A549 (cell line): ENCODE measurements around the gene SENP6. TPM values are rescaled to one million over a fixed set of nuclear protein-coding genes. Genes with fewer than 3 reads are reported as not detected.
"Not testable (repeated sequence)": the region's sequence is repeated elsewhere in the genome, so short reads cannot be mapped to it uniquely, and the experiment has no call there.

Experiments used
- ATAC-seq, 2 experiments: fragments of 200-7000 bp in 1 of 2; fragments of >200 bp in 1 of 2; cut with Nextera tagmentation in 1 of 2; cut with Tn5 transposase in 1 of 2; 3 replicates each; pipeline versions ENCODE4 v1.8.0 to v1.9.1; 2018 to 2020; ENCODE audit warnings: mild to moderate bottlenecking in 1 of 2, moderate library complexity in 1 of 2
- CTCF ChIA-PET: fragments of 300-600 bp; sonication (Branson Sonifier 250); formaldehyde crosslinking; extraction: SDS; loops from one replicate; lab custom pipeline; 2021; ENCODE audit warnings: antibody characterized with exemption, inconsistent platforms; lab: Yijun Ruan, JAX
- POLR2A ChIA-PET: fragments of 350-600 bp; formaldehyde crosslinking; extraction: SDS; loops from one replicate; lab custom pipeline; 2021; ENCODE audit warnings: antibody characterized with exemption, inconsistent platforms; lab: Yijun Ruan, JAX
- DNase-seq, 2 experiments: peaks; one replicate each; pipeline versions ENCODE4 v3.0.0 to v3.0.0-alpha.2; 2011 to 2016; ENCODE audit warnings: low read depth in 1 of 2, low spot score in 1 of 2
- FAIRE-seq: peaks from 2 replicates; lab custom pipeline; 2011; peaks lifted over from hg19 to GRCh38; lab: Jason Lieb, UNC
- H3K27ac ChIP-seq, 2 experiments: fragments of >200 bp; sonication (Bioruptor Twin); formaldehyde crosslinking; 3 replicates each; pipeline ENCODE4 v1.5.1; 2016 to 2017
- H3K4me1 ChIP-seq: fragments of >200 bp; sonication (Bioruptor Twin); formaldehyde crosslinking; 3 replicates; pipeline ENCODE4 v1.6.1; 2016
- H3K4me2 ChIP-seq: fragments of >200 bp; sonication (Bioruptor Twin); formaldehyde crosslinking; 3 replicates; pipeline ENCODE4 v1.6.1; 2016
- H3K4me3 ChIP-seq: fragments of >200 bp; sonication (Bioruptor Twin); formaldehyde crosslinking; 3 replicates; pipeline ENCODE4 v1.5.1; 2016
- H3K9me3 ChIP-seq: fragments of >200 bp; sonication (Bioruptor Twin); formaldehyde crosslinking; 3 replicates; pipeline ENCODE4 v1.6.1; 2016
- ATOH8 ChIP-seq: fragments of 250-450 bp; sonication (Bioruptor Pico); IDR thresholded peaks from 2 replicates; pipeline ENCODE4 v1.5.0; 2020; ENCODE audit warnings: low read depth, mild to moderate bottlenecking, moderate library complexity
- BHLHE40 ChIP-seq: IDR thresholded peaks from 2 replicates; pipeline ENCODE4 v1.6.1; 2012; ENCODE audit warnings: low read depth, low read length, inconsistent platforms
- CEBPB ChIP-seq, 2 experiments: fragments of >200 bp in 1 of 2; sonication (Bioruptor Twin) in 1 of 2; formaldehyde crosslinking in 1 of 2; IDR thresholded peaks; 2 replicates each; pipeline ENCODE4 v1.6.1; 2012 to 2016
- CHD4 ChIP-seq: fragments of 200-600 bp; sonication (generic); IDR thresholded peaks from 2 replicates; pipeline ENCODE4 v1.6.1; 2016; ENCODE audit warnings: antibody characterized with exemption, mild to moderate bottlenecking, borderline replicate concordance
- ELK1 ChIP-seq: fragments of 150-350 bp; IDR thresholded peaks from 2 replicates; pipeline ENCODE4 v1.6.1; 2014; ENCODE audit warnings: low read depth, mild to moderate bottlenecking, low read length
- FOSL2 ChIP-seq, 2 experiments: fragments of 450-650 bp in 1 of 2; fragments of >200 bp in 1 of 2; sonication (Bioruptor Twin) in 1 of 2; formaldehyde crosslinking; IDR thresholded peaks; 2 replicates each; pipeline versions ENCODE4 v1.5.0 to v1.6.1; 2016 to 2020; ENCODE audit warnings: mild to moderate bottlenecking in 1 of 2, moderate library complexity in 1 of 2
- HMGXB4 ChIP-seq: fragments of 250-450 bp; sonication (Bioruptor Pico); IDR thresholded peaks from 2 replicates; pipeline ENCODE4 v1.5.0; 2021; ENCODE audit warnings: mild to moderate bottlenecking, moderate library complexity, borderline replicate concordance
- HOXA7 ChIP-seq: fragments of 250-450 bp; sonication (Bioruptor Pico); IDR thresholded peaks from 2 replicates; pipeline ENCODE4 v1.5.0; 2020; ENCODE audit warnings: mild to moderate bottlenecking, moderate library complexity
- MAFK ChIP-seq: fragments of 450-650 bp; IDR thresholded peaks from 2 replicates; pipeline ENCODE4 v1.6.1; 2014; ENCODE audit not compliant: partially characterized antibody
- POLR2A ChIP-seq: IDR thresholded peaks from 2 replicates; pipeline ENCODE4 v1.6.1; 2012; ENCODE audit warnings: mild to moderate bottlenecking, low read length
- RARB ChIP-seq: fragments of 250-450 bp; sonication (Bioruptor Pico); IDR thresholded peaks from 2 replicates; pipeline ENCODE4 v1.8.0; 2021; ENCODE audit warnings: mild to moderate bottlenecking, moderate library complexity
- REST ChIP-seq: fragments of 200-600 bp; sonication (generic); IDR thresholded peaks from 2 replicates; pipeline ENCODE4 v1.6.1; 2016; ENCODE audit warnings: antibody characterized with exemption, mild to moderate bottlenecking, moderate library complexity
- SMC3 ChIP-seq: fragments of >200 bp; sonication (Bioruptor Twin); formaldehyde crosslinking; IDR thresholded peaks from 3 replicates; pipeline ENCODE4 v1.6.1; 2018; ENCODE audit warnings: inconsistent platforms
- ZNF302 ChIP-seq: fragments of 250-450 bp; sonication (Bioruptor Pico); IDR thresholded peaks from 2 replicates; pipeline ENCODE4 v1.9.0; 2021; ENCODE audit warnings: inconsistent platforms, mild to moderate bottlenecking, moderate library complexity
- WGBS: methylation state at CpG from one replicate; pipeline ENCODE4 v1.1.6; 2017; ENCODE audit errors: missing lambda C conversion rate; 5-methylcytosine and 5-hydroxymethylcytosine counted together
- polyA plus RNA-seq, 4 experiments: library from polyadenylated mRNA; depleted of rRNA in 3 of 4; stranded (reverse); fragments of >200 nt; fragmentation: RNase III in 1 of 4; extraction: RNeasy Plus Mini Kit Qiagen cat#74134 plus additional on column Dnase treatment in 1 of 4; gene quantifications; 2 replicates in 3 of 4; 3 replicates in 1 of 4; pipeline ENCODE4 v1.2.3, GENCODE V29; 2011 to 2017

Gene SENP6
- polyA plus RNA-seq, 2 of the 4 experiments (the other 2 are of a cell fraction): 29.8 to 59.9 TPM

- ChIA-PET POLR2A (no interaction called here), CTCF (no interaction called here)
- 0 out of 3 replicates have a peak, but pooled peaks cover 6% of the 10 kb centered on the region for H3K4me1 ChIP-seq
- H3K27ac ChIP-seq: no peak overlapping the region
- no peak for ATAC-seq
- H3K9me3 ChIP-seq: no peaks in the 10 kb centered on the region
- no peak for TF ChIP-seq BHLHE40
- no peak for TF ChIP-seq POLR2A
- TF ChIP-seq CHD4: no peak
- TF ChIP-seq HOXA7 (CRISPR knock-in tag): no peak
- TF ChIP-seq ATOH8 (CRISPR knock-in tag): no peak
- FAIRE-seq: no peak
- 79% methylated on average over 3 of the region's 3 CpGs for WGBS
- no peak overlapping the region for H3K4me2 ChIP-seq
- no peak for DNase-seq
- H3K4me3 ChIP-seq: no peak overlapping the region
Observed at GRCh38 chr6:75657327-75657726, 55.6 kb downstream of the SENP6 start.

- H3K4me3 ChIP-seq: no peak overlapping the region
- no peak overlapping the region for H3K27ac ChIP-seq
- ATAC-seq: no peak
- FAIRE-seq: no peak
- ChIA-PET CTCF (no interaction called here), POLR2A (no interaction called here)
- WGBS: 89% methylated on average over 4 of the region's 4 CpGs
- no peaks in the 10 kb centered on the region for H3K9me3 ChIP-seq
- H3K4me1 ChIP-seq: no peaks in the 10 kb centered on the region
- DNase-seq: no peak
- no peak overlapping the region for H3K4me2 ChIP-seq
- TF ChIP-seq REST (no peak), ELK1 (no peak), MAFK (peak; percentile 45)
Observed at GRCh38 chr6:75666592-75666991, 64.9 kb downstream of the SENP6 start.

GRCh38 chr6:75673884-75674283 is 72.2 kb downstream of the SENP6 start:
- DNase-seq (peak in 1 of 2 experiments; percentile 15), ATAC-seq (no peak), FAIRE-seq (no peak)
- H3K4me3 ChIP-seq: no peak overlapping the region
- H3K4me1 ChIP-seq: peaks cover 2% of the 10 kb centered on the region; the same call in 2 of the 3 replicates
- 68% methylated on average over 8 of the region's 8 CpGs for WGBS
- peak in 1 of 2 experiments; percentile 30; a peak in 1 of 4 replicates for TF ChIP-seq CEBPB (IDR thresholded peaks at IDR 0.05)
- no peak for TF ChIP-seq SMC3
- ChIA-PET POLR2A (interaction anchor here (0.6 kb wide), 1 partner anchor 25 kb away, joined by 3 read pairs; no protein-coding TSS in a partner anchor), CTCF (no interaction called here)
- H3K9me3 ChIP-seq: no peaks in the 10 kb centered on the region
- no peak overlapping the region for H3K4me2 ChIP-seq
- 0 out of 6 replicates have a peak overlapping the region, but pooled peaks of 1 of the 2 experiments have one; percentile 49 for H3K27ac ChIP-seq

GRCh38 chr6:75676377-75676776 is 74.7 kb downstream of the SENP6 start:
- CTCF ChIA-PET: no interaction called here

GRCh38 chr6:75682548-75682947 is 80.9 kb downstream of the SENP6 start:
- POLR2A ChIA-PET, CTCF ChIA-PET, DNase-seq, H3K4me1 ChIP-seq, H3K4me2 ChIP-seq, FAIRE-seq, ATAC-seq, H3K27ac ChIP-seq, H3K4me3 ChIP-seq, H3K9me3 ChIP-seq: not testable (repeated sequence)
- 91% methylated on average over 2 of the region's 2 CpGs for WGBS

More at GRCh38 chr6:75676377-75676776, 74.7 kb downstream of the SENP6 start:
- no peak for ATAC-seq
- FAIRE-seq: no peak
- no peak overlapping the region for H3K27ac ChIP-seq
- H3K4me1 ChIP-seq: peaks cover 2% of the 10 kb centered on the region; the same call in 2 of the 3 replicates
- no peak for DNase-seq
- H3K9me3 ChIP-seq: no peaks in the 10 kb centered on the region
- no peak for TF ChIP-seq ZNF302 (CRISPR knock-in tag)
- TF ChIP-seq FOSL2 (IDR thresholded peaks at IDR 0.05): no peak
- TF ChIP-seq FOSL2 (CRISPR knock-in tag; IDR thresholded peaks at IDR 0.05): no peak
- TF ChIP-seq HMGXB4 (CRISPR knock-in tag): no peak
- no peak for TF ChIP-seq RARB (CRISPR knock-in tag)
- peak; percentile 33 for TF ChIP-seq MAFK
- H3K4me2 ChIP-seq: no peak overlapping the region
- WGBS: 84% methylated on average over 1 of the region's 1 CpG
- no peak overlapping the region for H3K4me3 ChIP-seq
- POLR2A ChIA-PET: no interaction called here

- H3K4me2 ChIP-seq, FAIRE-seq, DNase-seq, H3K4me1 ChIP-seq, H3K9me3 ChIP-seq, ATAC-seq, H3K4me3 ChIP-seq, H3K27ac ChIP-seq, POLR2A ChIA-PET, CTCF ChIA-PET: not testable (repeated sequence)
- WGBS: 100% methylated on average over 2 of the region's 2 CpGs
Observed at GRCh38 chr6:75683005-75683404, 81.3 kb downstream of the SENP6 start.
